Naive thymus-derived CD8-positive, alpha-beta T cell (primary cell): ENCODE measurements around the gene RUNX2. TPM values are rescaled to one million over a fixed set of nuclear protein-coding genes. Genes with fewer than 3 reads are reported as not detected.

ENCODE experiments used
- ATAC-seq, 2 donors: fragments of 150-1000 bp; cut with Tn5 transposase in 1 of 2; sonication (Bioruptor Pico), chemical (Tn5 transposase) in 1 of 2; 1 replicate in 1 of 2; 2 replicates in 1 of 2; pipeline ENCODE4 v1.10.0; 2021; ENCODE audit warnings: mild to moderate bottlenecking in 2 of 2, moderate library complexity in 2 of 2
- POLR2A ChIA-PET: fragments of 350-600 bp; sonication (Branson Sonifier 250); formaldehyde crosslinking; loops from one replicate; lab custom pipeline; 2021; ENCODE audit warnings: antibody characterized with exemption; lab: Charles Lee
- DNase-seq, 10 donors: peaks; one replicate each; pipeline versions ENCODE4 v3.0.0 to v3.0.0-alpha.2; 2020 to 2022
- H3K27ac Mint-ChIP-seq, 10 donors: one replicate each; pipeline ENCODE4 v1.8.0; 2020 to 2022; ENCODE audit warnings: mild to moderate bottlenecking in 10 of 10, mixed read lengths in 10 of 10, moderate library complexity in 4 of 10, inconsistent platforms in 1 of 10
- H3K27me3 Mint-ChIP-seq, 5 donors: one replicate each; pipeline ENCODE4 v1.8.0; 2021 to 2022; ENCODE audit warnings: mixed read lengths in 5 of 5
- H3K36me3 Mint-ChIP-seq, 3 donors: one replicate each; pipeline ENCODE4 v1.8.0; 2020 to 2022; ENCODE audit warnings: mixed read lengths in 3 of 3, mild to moderate bottlenecking in 2 of 3, inconsistent platforms in 1 of 3
- H3K4me1 Mint-ChIP-seq, 4 donors: one replicate each; pipeline ENCODE4 v1.8.0; 2021 to 2022; ENCODE audit warnings: mixed read lengths in 4 of 4
- H3K4me3 Mint-ChIP-seq, 10 donors: one replicate each; pipeline ENCODE4 v1.8.0; 2020 to 2022; ENCODE audit warnings: mild to moderate bottlenecking in 10 of 10, mixed read lengths in 10 of 10, moderate library complexity in 6 of 10, inconsistent platforms in 1 of 10
- H3K9me3 Mint-ChIP-seq, 9 donors: one replicate each; pipeline ENCODE4 v1.8.0; 2020 to 2022; ENCODE audit warnings: mixed read lengths in 9 of 9, mild to moderate bottlenecking in 3 of 9, inconsistent platforms in 1 of 9, moderate library complexity in 1 of 9
- polyA plus RNA-seq, 3 donors: library from polyadenylated mRNA; unstranded; fragments of 300-500 nt; fragmentation: Illumina TruSeq; gene quantifications; one replicate each; pipeline ENCODE4 v1.2.3, GENCODE V29; 2021
- total RNA-seq, 8 experiments: library from RNA in 2 of 8; stranded (reverse) in 2 of 8; gene quantifications; one replicate each; pipeline ENCODE4 v1.2.3 and lab custom pipeline; 2021 to 2026

Gene RUNX2
- total and polyA plus RNA-seq, 5 experiments from 2014 or later: 31.3 to 44.3 (median 36.7) TPM

DNA sequence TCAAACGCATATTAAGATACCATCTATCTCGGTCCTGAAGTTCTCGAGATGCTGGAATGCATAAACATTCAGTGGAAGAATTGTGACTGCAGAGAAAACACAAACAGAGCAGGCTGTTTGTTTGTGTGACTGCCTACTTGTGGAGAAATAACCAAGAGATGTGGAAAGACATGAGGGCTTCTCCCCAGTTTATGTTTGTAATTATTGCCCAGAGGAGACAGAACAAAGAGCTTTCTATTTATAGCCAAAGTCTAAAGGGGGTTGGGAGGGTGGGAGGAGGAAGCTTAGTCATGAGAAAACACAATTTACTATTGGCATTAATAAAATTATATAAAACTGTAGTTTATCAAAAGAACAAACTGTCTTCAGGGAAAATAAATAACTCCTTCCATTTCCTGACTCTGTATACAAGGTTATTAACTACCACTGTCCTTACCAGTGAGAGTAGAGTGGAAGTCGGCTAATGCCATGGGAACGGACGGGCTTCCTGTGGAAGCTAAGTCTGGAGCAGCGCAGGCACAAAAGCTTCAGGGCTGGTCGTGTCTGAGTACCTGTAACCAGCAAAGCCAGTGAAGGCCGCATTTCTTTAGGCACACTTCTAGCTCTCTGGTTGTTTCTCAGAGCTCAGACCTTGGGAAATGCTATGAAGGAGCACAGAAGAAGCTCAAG, 249.8 kb downstream of the RUNX2 start:
- H3K4me1 Mint-ChIP-seq: peaks cover 4 to 13% (median 6%) of the 10 kb centered on the region in 4 donors
- peak overlapping the region in 1 of 10 donors; percentile 0 for H3K27ac Mint-ChIP-seq
- no peak overlapping the region for H3K4me3 Mint-ChIP-seq
- POLR2A ChIA-PET: interaction anchor here (1.0 kb wide), 1 partner anchor 98 kb away, joined by 3 read pairs; no protein-coding TSS in a partner anchor
- H3K27me3 Mint-ChIP-seq: no peaks in the 10 kb centered on the region
- peaks cover 0 to 2% (median 0%) of the 10 kb centered on the region in 3 donors for H3K36me3 Mint-ChIP-seq
- no peak for DNase-seq
- H3K9me3 Mint-ChIP-seq: peaks cover 0 to 12% (median 3%) of the 10 kb centered on the region in 9 donors
- no peak for ATAC-seq

DNA sequence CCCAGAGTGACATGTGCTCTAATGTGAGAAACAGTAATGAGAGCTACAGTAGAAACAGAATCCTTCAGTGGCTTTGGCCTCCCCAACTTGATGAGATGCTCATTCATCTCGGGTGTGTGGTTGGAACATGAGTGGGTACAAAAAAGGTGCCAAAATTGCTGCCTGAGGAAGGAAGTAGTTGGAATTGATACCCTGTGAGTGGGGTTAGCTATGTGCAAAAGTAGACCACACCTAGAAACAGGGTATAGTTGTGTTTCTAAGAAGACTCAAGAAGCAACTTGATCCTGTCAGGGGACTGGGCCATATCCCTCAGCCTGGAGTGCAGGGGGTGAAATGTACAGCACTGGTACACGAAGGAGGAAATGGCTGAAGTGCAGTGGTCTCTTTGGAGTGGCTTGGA, 256.0 kb downstream of the RUNX2 start:
- H3K4me3 Mint-ChIP-seq: peak overlapping the region in 3 of 10 donors; percentile 34 to 67 (median 59)
- H3K27ac Mint-ChIP-seq: peak overlapping the region in 5 of 10 donors; percentile 28 to 73 (median 59)
- peaks cover 29 to 53% (median 51%) of the 10 kb centered on the region in 4 donors for H3K4me1 Mint-ChIP-seq
- POLR2A ChIA-PET: interaction anchor here (0.6 kb wide), 1 partner anchor 675 kb away, joined by 3 read pairs; no protein-coding TSS in a partner anchor
- H3K9me3 Mint-ChIP-seq: peaks cover 0 to 12% (median 3%) of the 10 kb centered on the region in 9 donors
- peaks cover 0 to 2% (median 0%) of the 10 kb centered on the region in 3 donors for H3K36me3 Mint-ChIP-seq
- H3K27me3 Mint-ChIP-seq: no peaks in the 10 kb centered on the region
- peak in 1 of 10 donors; percentile 11 for DNase-seq
- ATAC-seq: no peak

DNA sequence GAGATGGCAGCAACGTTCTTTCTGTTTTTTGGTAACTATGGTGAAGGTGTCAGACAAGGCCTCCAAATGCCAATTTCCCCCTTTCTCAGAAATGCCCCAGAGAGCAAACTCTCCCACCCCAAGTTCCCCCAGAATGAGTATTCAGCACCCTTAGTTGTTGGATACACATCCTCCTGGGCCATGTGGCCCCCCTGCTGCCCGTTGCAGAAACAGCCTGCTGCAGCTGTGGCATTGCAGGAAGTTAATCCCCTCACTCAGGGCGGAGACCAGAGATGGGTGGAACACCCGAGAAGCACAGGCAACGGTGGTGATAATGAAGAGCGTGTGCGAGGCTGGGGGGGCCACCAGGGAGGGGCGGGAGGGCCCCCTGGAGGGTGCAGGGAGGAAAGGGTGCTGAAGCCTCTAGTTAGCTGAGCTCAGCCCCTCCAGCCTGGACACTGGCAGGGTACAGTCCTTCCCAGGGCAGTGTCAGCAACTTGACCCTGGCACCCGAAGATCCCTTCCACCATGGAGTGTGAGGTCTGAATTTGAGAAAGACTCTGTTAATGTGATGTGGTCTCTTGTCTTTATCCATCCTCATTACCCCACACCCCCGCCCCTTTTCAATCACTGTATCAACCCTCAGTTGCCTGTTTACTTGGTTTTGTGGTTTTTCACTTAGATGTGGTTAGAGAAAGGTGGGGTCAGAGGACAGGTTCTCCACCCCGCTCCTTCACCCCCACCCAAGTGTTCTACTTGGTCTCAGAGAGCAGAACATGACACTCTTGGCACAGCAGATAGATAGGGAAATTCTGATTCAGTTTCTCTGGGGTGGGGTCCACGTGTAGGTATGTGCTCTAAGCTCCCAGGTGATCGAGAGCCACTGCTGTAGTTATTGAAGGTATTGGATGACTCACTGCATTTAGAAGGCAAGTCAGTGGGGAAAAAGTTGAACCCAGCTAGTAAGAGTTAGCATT, 258.4 kb downstream of the RUNX2 start:
- peaks cover 0 to 2% (median 0%) of the 10 kb centered on the region in 3 donors for H3K36me3 Mint-ChIP-seq
- ATAC-seq (peak; percentile 83 to 84), DNase-seq (peak; percentile 20 to 93 (median 68))
- H3K27ac Mint-ChIP-seq: peak overlapping the region; percentile 51 to 97 (median 90)
- POLR2A ChIA-PET: interaction anchor here (0.7 to 3.1 kb wide), 10 partner anchors 11 to 276 kb away, joined by 3 to 11 read pairs (median 4); partner anchors contain the start of gene SUPT3H
- H3K4me1 Mint-ChIP-seq: peaks cover 36 to 68% (median 62%) of the 10 kb centered on the region in 4 donors
- H3K9me3 Mint-ChIP-seq: peaks cover 0 to 12% (median 3%) of the 10 kb centered on the region in 9 donors
- no peaks in the 10 kb centered on the region for H3K27me3 Mint-ChIP-seq
- peak overlapping the region; percentile 73 to 91 (median 83) for H3K4me3 Mint-ChIP-seq

GRCh38 chr6:45587229-45588060, 259.3 kb downstream of the RUNX2 start:
- no peaks in the 10 kb centered on the region for H3K27me3 Mint-ChIP-seq
- ATAC-seq (no peak), DNase-seq (no peak)
- H3K36me3 Mint-ChIP-seq: peaks cover 0 to 2% (median 0%) of the 10 kb centered on the region in 3 donors
- H3K27ac Mint-ChIP-seq: peak overlapping the region in 8 of 10 donors; percentile 35 to 94 (median 74)
- H3K4me1 Mint-ChIP-seq: peaks cover 36 to 72% (median 63%) of the 10 kb centered on the region in 4 donors
- H3K9me3 Mint-ChIP-seq: peaks cover 0 to 6% (median 0%) of the 10 kb centered on the region in 9 donors
- POLR2A ChIA-PET: interaction anchor here (0.7 to 3.1 kb wide), 7 partner anchors 10 to 210 kb away, joined by 3 to 11 read pairs (median 5); partner anchors contain the start of gene SUPT3H
- H3K4me3 Mint-ChIP-seq: peak overlapping the region in 9 of 10 donors; percentile 50 to 91 (median 82)

DNA sequence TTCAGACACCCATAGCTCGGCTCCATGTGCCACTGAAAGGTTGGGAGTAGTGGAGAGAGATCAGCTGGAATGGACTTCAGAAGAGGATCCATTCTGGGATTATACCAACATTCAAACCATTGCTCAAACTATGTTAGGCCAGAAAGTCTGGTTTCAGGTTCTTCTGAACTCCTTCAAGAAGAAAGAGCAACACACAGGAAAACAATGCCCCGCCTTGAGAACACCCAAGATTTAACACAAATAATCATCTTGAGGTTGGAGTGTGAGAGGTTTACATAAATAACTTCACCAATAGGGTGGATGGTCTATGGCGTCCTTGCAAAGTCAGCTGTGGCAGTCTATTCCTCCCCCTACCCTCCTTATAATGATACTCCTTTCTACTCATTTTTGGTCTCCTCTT, 261.2 kb downstream of the RUNX2 start:
- peaks cover 34 to 68% (median 63%) of the 10 kb centered on the region in 4 donors for H3K4me1 Mint-ChIP-seq
- POLR2A ChIA-PET: no interaction called here

GRCh38 chr6:45590226-45590625, 262.1 kb downstream of the RUNX2 start:
- Mint-ChIP-seq H3K27me3 (no peaks in the 10 kb centered on the region), H3K9me3 (no peaks in the 10 kb centered on the region), H3K27ac (peak overlapping the region in 1 of 10 donors; percentile 5), H3K4me3 (peak overlapping the region in 1 of 10 donors; percentile 3), H3K4me1 (peaks cover 39 to 68% (median 62%) of the 10 kb centered on the region in 4 donors), H3K36me3 (no peaks in the 10 kb centered on the region)
- no peak for DNase-seq
- ATAC-seq: no peak
- POLR2A ChIA-PET: no interaction called here

More for the DNA sequence above, 261.2 kb downstream of the RUNX2 start:
- DNase-seq: no peak
- Mint-ChIP-seq H3K27me3 (no peaks in the 10 kb centered on the region), H3K4me3 (peak overlapping the region in 4 of 10 donors; percentile 7 to 58 (median 14)), H3K27ac (peak overlapping the region in 3 of 10 donors; percentile 7 to 70 (median 27)), H3K36me3 (no peaks in the 10 kb centered on the region), H3K9me3 (no peaks in the 10 kb centered on the region)
- no peak for ATAC-seq

GRCh38 chr6:45590696-45591184, 262.6 kb downstream of the RUNX2 start:
- Mint-ChIP-seq H3K27me3 (no peaks in the 10 kb centered on the region), H3K27ac (peak overlapping the region in 2 of 10 donors; percentile 21 to 38), H3K9me3 (no peaks in the 10 kb centered on the region), H3K36me3 (no peaks in the 10 kb centered on the region), H3K4me3 (no peak overlapping the region), H3K4me1 (peaks cover 38 to 67% (median 62%) of the 10 kb centered on the region in 4 donors)
- POLR2A ChIA-PET: no interaction called here
- no peak for ATAC-seq
- no peak for DNase-seq

- H3K27me3 Mint-ChIP-seq: no peaks in the 10 kb centered on the region
- DNase-seq: no peak
- POLR2A ChIA-PET: no interaction called here
- no peak overlapping the region for H3K4me3 Mint-ChIP-seq
- no peaks in the 10 kb centered on the region for H3K36me3 Mint-ChIP-seq
- H3K27ac Mint-ChIP-seq: peak overlapping the region in 3 of 10 donors; percentile 3 to 38 (median 11)
- no peak for ATAC-seq
- peaks cover 33 to 62% (median 56%) of the 10 kb centered on the region in 4 donors for H3K4me1 Mint-ChIP-seq
- H3K9me3 Mint-ChIP-seq: no peaks in the 10 kb centered on the region
Measured at GRCh38 chr6:45591306-45591705, 263.2 kb downstream of the RUNX2 start.

DNA sequence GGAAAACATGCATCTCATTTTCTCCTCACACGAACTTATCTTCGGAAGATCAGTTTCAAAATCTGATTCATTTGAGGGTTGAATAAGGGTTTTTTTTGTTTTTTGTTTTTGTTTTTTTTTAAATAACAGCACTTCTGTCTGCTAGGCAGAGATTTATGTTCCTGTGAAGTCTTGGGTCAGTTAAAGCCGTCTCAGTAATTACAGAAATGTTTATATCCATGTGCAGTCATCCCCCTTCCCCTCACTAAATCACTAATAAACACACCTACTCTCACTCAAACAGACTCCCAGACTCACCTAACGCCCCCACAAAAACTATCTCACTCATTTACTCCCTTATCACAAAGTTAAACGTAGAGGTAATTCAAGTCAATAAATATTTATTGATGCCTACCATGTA, 263.8 kb downstream of the RUNX2 start:
- POLR2A ChIA-PET: no interaction called here
- DNase-seq (no peak), ATAC-seq (no peak)
- peaks cover 29 to 57% (median 51%) of the 10 kb centered on the region in 4 donors for H3K4me1 Mint-ChIP-seq
- H3K4me3 Mint-ChIP-seq: no peak overlapping the region
- H3K36me3 Mint-ChIP-seq: no peaks in the 10 kb centered on the region
- no peaks in the 10 kb centered on the region for H3K9me3 Mint-ChIP-seq
- peak overlapping the region in 1 of 10 donors; percentile 6 for H3K27ac Mint-ChIP-seq
- no peaks in the 10 kb centered on the region for H3K27me3 Mint-ChIP-seq

DNA sequence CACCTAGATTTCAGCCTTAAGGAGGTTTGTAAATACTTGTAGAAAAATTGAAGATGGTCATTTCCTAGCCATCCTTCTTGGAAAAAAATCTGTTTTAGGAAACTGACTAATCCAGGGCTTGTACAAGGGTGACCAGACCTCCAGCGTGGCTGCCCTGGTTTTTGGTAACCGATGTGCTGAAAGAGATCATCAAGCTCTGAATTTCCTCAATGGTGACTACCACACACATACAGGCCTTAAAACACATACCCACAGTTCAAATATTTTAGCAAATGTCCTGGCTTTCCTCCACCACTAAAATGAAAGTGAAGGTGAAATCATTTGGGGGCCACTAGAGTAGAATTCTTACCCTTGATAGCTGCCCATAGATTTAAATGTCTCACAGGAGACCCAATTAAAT, 264.9 kb downstream of the RUNX2 start:
- peak overlapping the region in 2 of 10 donors; percentile 6 to 68 for H3K27ac Mint-ChIP-seq
- POLR2A ChIA-PET: no interaction called here
- no peaks in the 10 kb centered on the region for H3K27me3 Mint-ChIP-seq
- peaks cover 0 to 3% (median 0%) of the 10 kb centered on the region in 3 donors for H3K36me3 Mint-ChIP-seq
- H3K9me3 Mint-ChIP-seq: peaks cover 0 to 2% (median 0%) of the 10 kb centered on the region in 9 donors
- H3K4me1 Mint-ChIP-seq: peaks cover 19 to 46% (median 40%) of the 10 kb centered on the region in 4 donors
- DNase-seq (no peak), ATAC-seq (no peak)
- no peak overlapping the region for H3K4me3 Mint-ChIP-seq
